ENCODE results near the gene NEK6.

GRCh38 chr9:124386201-124386600 is 128.5 kb downstream of the NEK6 start:
- TF ChIP-seq YY1 (IDR thresholded peaks at IDR 0.05; ENCODE audit: insufficient read depth, insufficient read length) (no peak), SUZ12 (IDR thresholded peaks at IDR 0.05; ENCODE audit: extremely low read depth, insufficient read depth, insufficient read length) (no peak)

Data from NT2/D1 (cell line).